ENCODE data around the gene MAPK1IP1L.
"Not testable (repeated sequence)": the region's sequence is repeated elsewhere in the genome, so short reads cannot be mapped to it uniquely, and the experiment has no call there.

The MAPK1IP1L gene

DNA sequence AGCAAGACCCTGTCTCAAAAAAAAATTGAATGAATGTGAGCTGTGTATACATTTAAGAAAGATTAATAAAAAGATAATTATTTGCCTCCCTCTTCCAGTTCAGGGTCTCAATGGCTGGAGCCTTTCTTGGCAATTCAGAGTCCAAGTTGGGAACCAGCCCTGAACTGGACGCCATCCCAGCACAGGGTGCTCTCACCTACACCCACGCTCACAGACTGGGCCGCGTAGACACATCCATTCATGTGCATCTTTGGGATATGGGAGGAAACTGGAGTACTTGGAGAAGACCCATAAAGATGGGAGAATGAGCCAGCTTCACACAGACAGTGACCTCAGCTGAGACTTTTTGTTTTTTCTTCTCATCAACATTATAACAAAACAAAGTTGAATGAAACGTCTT lies 6.5 kb downstream of the MAPK1IP1L start:
- no peak for DNase-seq

- DNase-seq: no peak
Measured at GRCh38 chr14:55059333-55059732, 7.9 kb downstream of the MAPK1IP1L start.

DNA sequence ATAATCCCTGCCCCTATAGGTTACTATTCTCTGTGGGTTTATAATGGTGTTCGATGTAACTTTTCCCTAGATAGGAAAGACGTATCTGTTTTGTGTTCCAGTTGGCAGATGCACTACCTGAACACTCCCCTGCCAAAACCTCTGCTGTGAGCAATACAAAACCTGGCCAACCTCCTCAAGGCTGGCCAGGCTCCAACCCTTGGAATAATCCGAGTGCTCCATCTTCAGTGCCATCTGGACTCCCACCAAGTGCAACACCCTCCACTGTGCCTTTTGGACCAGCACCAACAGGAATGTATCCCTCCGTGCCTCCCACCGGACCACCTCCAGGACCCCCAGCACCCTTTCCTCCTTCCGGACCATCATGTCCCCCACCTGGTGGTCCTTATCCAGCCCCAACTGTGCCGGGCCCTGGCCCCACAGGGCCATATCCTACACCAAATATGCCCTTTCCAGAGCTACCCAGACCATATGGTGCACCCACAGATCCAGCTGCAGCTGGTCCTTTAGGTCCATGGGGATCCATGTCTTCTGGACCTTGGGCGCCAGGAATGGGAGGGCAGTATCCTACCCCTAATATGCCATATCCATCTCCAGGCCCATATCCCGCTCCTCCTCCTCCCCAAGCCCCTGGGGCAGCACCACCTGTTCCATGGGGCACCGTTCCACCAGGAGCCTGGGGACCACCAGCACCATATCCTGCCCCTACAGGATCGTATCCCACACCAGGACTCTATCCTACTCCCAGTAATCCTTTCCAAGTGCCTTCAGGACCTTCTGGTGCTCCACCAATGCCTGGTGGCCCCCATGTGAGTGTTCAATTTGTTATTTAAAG lies 11.3 kb downstream of the MAPK1IP1L start:
- DNase-seq: no peak

- not testable (repeated sequence) for DNase-seq
Measured at GRCh38 chr14:55064896-55065295, 13.4 kb downstream of the MAPK1IP1L start.

DNA sequence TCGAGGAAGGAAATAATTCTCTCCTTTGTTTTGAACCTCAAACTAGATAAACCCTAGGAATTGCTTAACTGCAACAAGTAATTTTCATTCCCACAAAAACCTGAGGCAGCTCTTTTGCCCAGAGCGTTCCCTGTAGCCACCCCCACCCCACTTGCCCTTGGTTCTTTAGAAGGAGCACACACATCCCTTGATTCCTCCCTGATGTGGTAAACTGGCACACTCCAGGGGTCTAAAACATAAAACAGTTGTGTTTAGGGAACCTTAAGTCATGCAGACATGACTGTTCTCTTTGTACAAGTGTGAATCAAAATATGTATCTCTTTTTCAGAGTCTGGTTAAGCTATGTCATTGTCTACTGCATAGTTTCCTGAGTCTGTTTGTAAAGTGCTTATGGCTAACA lies 14.0 kb downstream of the MAPK1IP1L start:
- no peak for DNase-seq

- no peak for DNase-seq
Measured at GRCh38 chr14:55066223-55066622, 14.8 kb downstream of the MAPK1IP1L start.

- DNase-seq: no peak
Measured at GRCh38 chr14:55070981-55071411, 19.5 kb downstream of the MAPK1IP1L start.

- DNase-seq: no peak
Measured at GRCh38 chr14:55071870-55072640, 20.6 kb downstream of the MAPK1IP1L start.

GRCh38 chr14:55073856-55074255 lies 22.4 kb downstream of the MAPK1IP1L start:
- DNase-seq: no peak

GRCh38 chr14:55074662-55075061 lies 23.2 kb downstream of the MAPK1IP1L start:
- DNase-seq: no peak

GRCh38 chr14:55075628-55076175 lies 24.3 kb downstream of the MAPK1IP1L start:
- no peak for DNase-seq

- DNase-seq: no peak
Measured at GRCh38 chr14:55077170-55078151, 26.0 kb downstream of the MAPK1IP1L start.

GRCh38 chr14:55079961-55080360 lies 28.5 kb downstream of the MAPK1IP1L start:
- DNase-seq: not testable (repeated sequence)

- DNase-seq: no peak
Measured at GRCh38 chr14:55084401-55085059, 33.1 kb downstream of the MAPK1IP1L start.

DNA sequence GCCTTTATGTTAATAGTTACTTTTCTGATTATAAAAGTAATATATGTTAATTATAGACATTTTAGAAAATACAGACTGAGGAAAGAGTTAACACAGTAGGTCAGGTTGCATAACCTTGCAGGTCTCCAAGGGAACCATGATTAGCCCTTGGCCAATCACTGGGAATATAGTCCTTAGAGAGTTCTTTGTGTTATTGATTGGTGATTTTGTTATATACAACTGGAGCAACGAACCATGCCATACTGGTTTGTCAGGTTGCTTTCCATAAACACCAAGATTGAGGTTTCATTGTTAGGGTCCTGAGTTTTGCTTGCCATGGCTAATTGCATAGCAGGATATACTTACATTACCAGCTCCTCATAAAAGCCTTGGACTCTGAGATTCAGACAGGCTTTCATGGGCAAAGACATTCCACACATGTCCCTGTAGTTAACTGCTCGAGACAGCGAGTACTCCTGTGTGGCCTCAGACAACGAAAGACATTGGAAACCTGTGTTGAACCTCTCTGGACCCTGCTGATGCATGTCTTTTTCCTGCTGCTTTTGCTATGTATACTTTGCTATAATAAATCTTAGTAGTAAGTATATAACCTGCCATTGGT lies 33.7 kb downstream of the MAPK1IP1L start:
- DNase-seq: no peak

GRCh38 chr14:55086938-55087337 lies 35.5 kb downstream of the MAPK1IP1L start:
- no peak for DNase-seq

DNA sequence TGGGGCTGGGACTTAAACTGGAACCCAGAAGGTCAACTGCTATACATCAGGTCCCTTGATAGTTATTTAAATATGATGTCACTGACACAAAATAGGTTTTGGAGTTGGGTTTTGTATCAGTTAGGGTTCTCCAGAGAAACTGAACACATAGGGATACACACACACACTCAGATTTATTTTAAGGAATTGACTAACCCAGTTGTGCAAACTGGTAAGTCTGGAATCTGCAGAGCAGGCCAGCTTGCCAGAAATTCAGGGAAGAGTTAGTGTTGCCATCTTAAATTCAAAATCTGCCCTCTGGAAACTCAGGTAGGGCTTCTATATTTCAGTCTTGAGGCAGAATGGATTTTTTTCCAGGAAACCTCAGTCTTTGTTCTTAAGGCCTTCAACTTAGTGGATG lies 36.9 kb downstream of the MAPK1IP1L start:
- DNase-seq: no peak

DNA sequence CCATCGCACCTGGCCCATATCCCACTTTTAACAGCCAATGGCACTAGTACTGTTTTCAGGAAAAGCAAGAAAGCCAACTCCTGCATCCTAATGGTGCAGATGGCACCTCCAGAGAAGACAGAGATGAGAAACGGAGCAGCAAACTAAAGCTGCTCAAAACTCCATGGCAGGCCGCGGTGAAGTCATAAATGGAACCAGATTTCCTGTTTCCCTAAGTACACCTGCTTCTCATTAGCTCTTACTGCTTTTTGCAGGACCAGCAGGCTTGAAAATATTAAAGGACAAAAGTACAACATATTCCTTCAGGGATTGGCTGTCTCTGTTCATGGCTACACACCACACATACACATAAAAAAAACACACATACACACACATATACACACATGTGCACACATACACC lies 40.9 kb downstream of the MAPK1IP1L start:
- DNase-seq: no peak

DNA sequence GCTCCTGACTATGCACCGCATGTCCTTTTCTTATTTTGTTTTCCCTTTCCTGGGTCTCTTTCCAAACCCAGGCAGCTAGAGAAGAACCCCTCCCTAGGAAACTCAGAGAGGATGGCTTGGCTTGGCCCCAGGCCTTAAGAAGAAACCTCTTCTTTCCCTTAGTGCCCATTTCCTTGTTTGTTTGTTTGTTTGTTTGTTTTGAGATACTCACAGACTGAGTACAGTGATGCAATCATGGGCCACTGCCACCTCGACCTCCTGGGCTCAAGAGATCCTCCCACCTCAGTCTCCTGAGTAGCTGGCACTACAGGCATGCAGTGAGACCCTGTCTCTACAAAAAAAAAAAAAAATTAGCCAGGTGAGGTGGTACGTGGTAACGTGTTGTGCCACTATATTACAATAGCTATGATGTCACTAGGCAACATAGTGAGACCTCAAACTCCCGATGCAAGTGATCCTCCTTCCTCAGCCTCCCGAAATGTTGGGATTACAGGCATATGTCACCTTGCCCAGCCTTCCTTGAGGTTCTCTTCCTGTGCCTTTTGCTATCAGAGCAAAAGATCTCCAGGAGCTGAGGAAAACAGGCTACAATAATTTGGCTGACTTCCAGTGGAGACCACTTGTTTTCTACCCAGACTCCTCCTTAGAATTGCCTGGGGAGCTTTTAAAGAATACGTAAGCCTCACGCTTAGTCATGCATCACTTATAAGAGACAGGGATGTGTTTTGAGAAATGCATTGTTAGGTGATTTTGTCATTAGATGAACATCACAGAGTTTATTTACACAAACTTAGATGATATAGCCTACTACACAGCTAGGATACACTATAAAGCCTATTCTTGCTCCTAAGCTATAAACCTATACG lies 43.1 kb downstream of the MAPK1IP1L start:
- no peak for DNase-seq

- peak; percentile 15 for DNase-seq
Measured at GRCh38 chr14:55097881-55098560, 46.6 kb downstream of the MAPK1IP1L start.
